Gastroesophageal sphincter (tissue), 4 donors: ENCODE data around the gene NCKAP5L. TPM values are rescaled to one million over a fixed set of nuclear protein-coding genes. Genes with fewer than 3 reads are reported as not detected.

Experiments
- ATAC-seq: fragments of 150-250 bp; one replicate; pipeline ENCODE4 v1.9.1; 2016; ENCODE audit warnings: mild to moderate bottlenecking, moderate library complexity
- H3K27ac ChIP-seq, 4 donors: fragments of 200-600 bp; sonication (generic) in 3 of 4; 1 replicate in 3 of 4; 2 replicates in 1 of 4; pipeline ENCODE4 v1.5.1; 2016 to 2019
- H3K27me3 ChIP-seq: fragments of 200-600 bp; sonication (generic); one replicate; pipeline ENCODE4 v1.5.1; 2019
- H3K36me3 ChIP-seq, 2 donors: fragments of 200-600 bp; sonication (generic); one replicate each; pipeline ENCODE4 v1.5.1; 2019; ENCODE audit warnings: control low read depth in 1 of 2
- H3K4me1 ChIP-seq, 3 donors: fragments of 200-600 bp; sonication (generic); 1 replicate in 2 of 3; 2 replicates in 1 of 3; pipeline ENCODE4 v1.5.1; 2016 to 2019; ENCODE audit warnings: control low read depth in 2 of 3
- H3K4me3 ChIP-seq, 2 donors: fragments of 200-600 bp; sonication (generic); one replicate each; pipeline ENCODE4 v1.5.1; 2019; ENCODE audit warnings: mild to moderate bottlenecking in 1 of 2, moderate library complexity in 1 of 2
- H3K9me3 ChIP-seq, 3 donors: fragments of 200-600 bp; sonication (generic); one replicate each; pipeline ENCODE4 v1.5.1; 2017 to 2019; ENCODE audit warnings: control low read depth in 2 of 3
- CTCF ChIP-seq, 4 experiments: fragments of 200-600 bp in 2 of 4; fragments of 450-650 bp in 2 of 4; sonication (generic) in 1 of 4; IDR thresholded peaks; one replicate each; pipeline ENCODE4 v1.5.1; 2017 to 2019; ENCODE audit warnings: antibody characterized with exemption in 4 of 4, mild to moderate bottlenecking in 2 of 4, moderate library complexity in 2 of 4
- EP300 ChIP-seq: sonication (generic); formaldehyde crosslinking; IDR thresholded peaks from one replicate; pipeline ENCODE4 v1.6.1; 2017; ENCODE audit warnings: antibody characterized with exemption, mild to moderate bottlenecking
- POLR2A ChIP-seq, 2 donors: fragments of 450-650 bp; IDR thresholded peaks; one replicate each; pipeline ENCODE4 v1.6.1; 2017; ENCODE audit warnings: antibody characterized with exemption in 2 of 2, mild to moderate bottlenecking in 2 of 2, moderate library complexity in 1 of 2
- POLR2AphosphoS5 ChIP-seq: sonication (generic); formaldehyde crosslinking; IDR thresholded peaks from one replicate; pipeline ENCODE4 v1.6.1; 2017; ENCODE audit warnings: antibody characterized with exemption
- WGBS, 2 donors: methylation state at CpG; one replicate each; pipeline ENCODE4 v1.1.5; 2018; ENCODE audit warnings: low coverage in 1 of 2; 5-methylcytosine and 5-hydroxymethylcytosine counted together
- total RNA-seq, 4 donors: library from RNA; depleted of rRNA; stranded (reverse); fragments of >200 nt; gene quantifications; one replicate each; pipeline ENCODE4 v1.1.0, GENCODE V29; 2016

NCKAP5L gene
- total RNA-seq, 4 donors from 2014 or later: 15.3 to 27.5 (median 19.0) TPM

- H3K36me3 ChIP-seq: peaks cover 0 to 95% of the 10 kb centered on the region in 2 donors
- WGBS, 2 donors: 86% methylated on average over 4 of the region's 5 CpGs; no CpG with 5 or more reads in 1 of the 2 donors
- no peaks in the 10 kb centered on the region for H3K4me1 ChIP-seq
- TF ChIP-seq POLR2A (IDR thresholded peaks at IDR 0.05) (no peak), POLR2AphosphoS5 (no peak), EP300 (no peak), CTCF (IDR thresholded peaks at IDR 0.05) (no peak)
- no peaks in the 10 kb centered on the region for H3K27me3 ChIP-seq
- ATAC-seq: no peak
- no peaks in the 10 kb centered on the region for H3K9me3 ChIP-seq
- H3K27ac ChIP-seq: no peak overlapping the region
- H3K4me3 ChIP-seq: no peak overlapping the region
Observed at GRCh38 chr12:49794021-49794420, 34.2 kb downstream of the NCKAP5L start.

GRCh38 chr12:49793620-49794019 is 34.6 kb downstream of the NCKAP5L start:
- Histone ChIP-seq H3K27ac (no peak overlapping the region), H3K27me3 (no peaks in the 10 kb centered on the region), H3K4me1 (no peaks in the 10 kb centered on the region), H3K4me3 (no peak overlapping the region), H3K9me3 (no peaks in the 10 kb centered on the region), H3K36me3 (peaks cover 0 to 92% of the 10 kb centered on the region in 2 donors)
- 74% methylated on average over 3 of the region's 9 CpGs; no CpG with 5 or more reads in 1 of the 2 donors for WGBS, 2 donors
- ATAC-seq: no peak
- TF ChIP-seq EP300 (no peak), CTCF (IDR thresholded peaks at IDR 0.05) (no peak), POLR2AphosphoS5 (no peak), POLR2A (IDR thresholded peaks at IDR 0.05) (no peak)

GRCh38 chr12:49792976-49793580 is 35.1 kb downstream of the NCKAP5L start:
- no peak for TF ChIP-seq EP300
- no peak for TF ChIP-seq CTCF (IDR thresholded peaks at IDR 0.05)
- no peak for TF ChIP-seq POLR2AphosphoS5
- TF ChIP-seq POLR2A (IDR thresholded peaks at IDR 0.05): no peak
- no peak overlapping the region for H3K4me3 ChIP-seq
- H3K9me3 ChIP-seq: no peaks in the 10 kb centered on the region
- H3K27ac ChIP-seq: no peak overlapping the region
- no peak for ATAC-seq
- no peaks in the 10 kb centered on the region for H3K4me1 ChIP-seq
- WGBS, 2 donors: 75 to 93% methylated on average over 3 to 5 of the region's 11 CpGs
- H3K27me3 ChIP-seq: no peaks in the 10 kb centered on the region
- H3K36me3 ChIP-seq: peaks cover 0 to 87% of the 10 kb centered on the region in 2 donors

GRCh38 chr12:49792181-49792970 is 35.8 kb downstream of the NCKAP5L start:
- no peak overlapping the region for H3K27ac ChIP-seq
- ATAC-seq: no peak
- WGBS, 2 donors: 88% methylated on average over 1 of the region's 20 CpGs; no CpG with 5 or more reads in 1 of the 2 donors
- no peaks in the 10 kb centered on the region for H3K4me1 ChIP-seq
- no peaks in the 10 kb centered on the region for H3K9me3 ChIP-seq
- TF ChIP-seq CTCF (IDR thresholded peaks at IDR 0.05) (no peak), POLR2A (IDR thresholded peaks at IDR 0.05) (no peak), POLR2AphosphoS5 (no peak), EP300 (no peak)
- peaks cover 0 to 85% of the 10 kb centered on the region in 2 donors for H3K36me3 ChIP-seq
- no peak overlapping the region for H3K4me3 ChIP-seq
- no peaks in the 10 kb centered on the region for H3K27me3 ChIP-seq

- Histone ChIP-seq H3K36me3 (peaks cover 0 to 78% of the 10 kb centered on the region in 2 donors), H3K9me3 (no peaks in the 10 kb centered on the region), H3K4me1 (no peaks in the 10 kb centered on the region), H3K27ac (no peak overlapping the region), H3K4me3 (no peak overlapping the region), H3K27me3 (no peaks in the 10 kb centered on the region)
- WGBS, 2 donors: no CpG with 5 or more reads among the region's 23 CpGs
- TF ChIP-seq CTCF (IDR thresholded peaks at IDR 0.05) (no peak), EP300 (no peak), POLR2A (IDR thresholded peaks at IDR 0.05) (no peak), POLR2AphosphoS5 (no peak)
- ATAC-seq: no peak
Observed at GRCh38 chr12:49791700-49792099, 36.5 kb downstream of the NCKAP5L start.
